IPS-18a (cell line): ENCODE results near the gene FAM25A.
"Not testable (repeated sequence)": the region's sequence is repeated elsewhere in the genome, so short reads cannot be mapped to it uniquely, and the experiment has no call there.

ENCODE experiments used
- H3K27ac ChIP-seq: one replicate; pipeline ENCODE4 v1.5.1; 2013; ENCODE audit warnings: low read length
- H3K27me3 ChIP-seq: one replicate; pipeline ENCODE4 v1.6.1; 2013; ENCODE audit warnings: mild to moderate bottlenecking, low read length; ENCODE audit not compliant: control insufficient read depth, insufficient read depth
- H3K36me3 ChIP-seq: one replicate; pipeline ENCODE4 v1.6.1; 2013; ENCODE audit warnings: low read depth, low read length; ENCODE audit not compliant: control insufficient read depth
- H3K4me1 ChIP-seq: one replicate; pipeline ENCODE4 v1.6.1; 2013; ENCODE audit warnings: low read depth, low read length; ENCODE audit not compliant: control insufficient read depth
- H3K4me3 ChIP-seq: one replicate; pipeline ENCODE4 v1.5.1; 2013; ENCODE audit warnings: low read length
- H3K9ac ChIP-seq: one replicate; pipeline ENCODE4 v1.6.1; 2013; ENCODE audit warnings: mild to moderate bottlenecking, low read length, moderate library complexity
- H3K9me3 ChIP-seq: one replicate; pipeline ENCODE4 v1.6.1; 2013; ENCODE audit warnings: low read depth, low read length; ENCODE audit not compliant: control insufficient read depth

The FAM25A gene

GRCh38 chr10:86984498-86984897 is 35.6 kb upstream of the FAM25A start:
- H3K4me3 ChIP-seq, H3K27ac ChIP-seq, H3K9me3 ChIP-seq, H3K9ac ChIP-seq, H3K36me3 ChIP-seq, H3K4me1 ChIP-seq, H3K27me3 ChIP-seq: not testable (repeated sequence)

DNA sequence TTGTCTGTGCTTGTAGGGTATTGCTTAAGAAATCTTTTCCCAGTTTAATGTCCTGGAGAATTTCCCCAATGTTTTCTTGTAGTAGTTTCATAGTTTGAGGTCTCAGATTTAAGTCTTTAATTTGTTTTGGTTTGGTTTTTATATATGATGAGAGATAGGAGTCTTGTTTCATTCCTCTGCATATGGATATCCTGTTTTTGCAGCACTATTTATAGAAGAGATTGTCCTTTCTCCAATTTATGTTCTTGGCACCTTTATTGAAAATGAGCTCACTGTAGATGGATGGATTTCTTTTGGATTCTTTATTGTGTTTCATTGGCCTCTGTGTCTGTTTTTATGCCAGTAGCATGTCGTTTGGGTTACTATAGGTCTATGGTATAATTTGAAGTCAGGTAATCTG is 31.6 kb upstream of the FAM25A start:
- Histone ChIP-seq H3K36me3 (no peaks in the 10 kb centered on the region), H3K9ac (no peak overlapping the region), H3K4me1 (no peaks in the 10 kb centered on the region), H3K9me3 (no peaks in the 10 kb centered on the region), H3K27ac (no peak overlapping the region), H3K4me3 (no peak overlapping the region), H3K27me3 (no peaks in the 10 kb centered on the region)

GRCh38 chr10:86991362-86991761 is 28.7 kb upstream of the FAM25A start:
- H3K9ac ChIP-seq, H3K4me1 ChIP-seq, H3K27ac ChIP-seq, H3K4me3 ChIP-seq, H3K9me3 ChIP-seq, H3K36me3 ChIP-seq, H3K27me3 ChIP-seq: not testable (repeated sequence)

- H3K9me3 ChIP-seq = no peaks in the 10 kb centered on the region
- H3K4me3 ChIP-seq = no peak overlapping the region
- no peaks in the 10 kb centered on the region for H3K36me3 ChIP-seq
- no peak overlapping the region for H3K9ac ChIP-seq
- no peaks in the 10 kb centered on the region for H3K4me1 ChIP-seq
- H3K27me3 ChIP-seq = no peaks in the 10 kb centered on the region
- no peak overlapping the region for H3K27ac ChIP-seq
Measured at GRCh38 chr10:86992456-86992855, 27.6 kb upstream of the FAM25A start.

DNA sequence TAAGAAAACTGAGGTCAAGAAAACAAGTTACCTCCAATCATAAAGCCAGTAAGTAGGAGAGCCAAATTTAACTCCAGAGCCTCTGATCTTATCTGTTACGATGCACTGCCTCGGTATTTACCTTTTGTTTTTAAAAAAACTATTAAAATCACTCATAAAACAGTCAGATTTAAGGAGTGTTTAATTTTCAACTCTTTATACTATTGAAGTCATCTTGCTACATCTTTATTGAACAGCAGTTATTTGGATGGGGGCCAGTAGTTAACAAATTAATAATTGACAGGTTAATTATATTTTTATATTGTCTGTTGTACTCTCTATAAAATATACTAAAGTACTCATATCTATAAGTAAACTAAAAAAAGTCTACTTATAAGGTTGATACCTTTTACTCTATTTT is 27.2 kb upstream of the FAM25A start:
- no peaks in the 10 kb centered on the region for H3K4me1 ChIP-seq
- no peak overlapping the region for H3K9ac ChIP-seq
- no peaks in the 10 kb centered on the region for H3K27me3 ChIP-seq
- no peak overlapping the region for H3K4me3 ChIP-seq
- H3K36me3 ChIP-seq = no peaks in the 10 kb centered on the region
- no peaks in the 10 kb centered on the region for H3K9me3 ChIP-seq
- no peak overlapping the region for H3K27ac ChIP-seq

DNA sequence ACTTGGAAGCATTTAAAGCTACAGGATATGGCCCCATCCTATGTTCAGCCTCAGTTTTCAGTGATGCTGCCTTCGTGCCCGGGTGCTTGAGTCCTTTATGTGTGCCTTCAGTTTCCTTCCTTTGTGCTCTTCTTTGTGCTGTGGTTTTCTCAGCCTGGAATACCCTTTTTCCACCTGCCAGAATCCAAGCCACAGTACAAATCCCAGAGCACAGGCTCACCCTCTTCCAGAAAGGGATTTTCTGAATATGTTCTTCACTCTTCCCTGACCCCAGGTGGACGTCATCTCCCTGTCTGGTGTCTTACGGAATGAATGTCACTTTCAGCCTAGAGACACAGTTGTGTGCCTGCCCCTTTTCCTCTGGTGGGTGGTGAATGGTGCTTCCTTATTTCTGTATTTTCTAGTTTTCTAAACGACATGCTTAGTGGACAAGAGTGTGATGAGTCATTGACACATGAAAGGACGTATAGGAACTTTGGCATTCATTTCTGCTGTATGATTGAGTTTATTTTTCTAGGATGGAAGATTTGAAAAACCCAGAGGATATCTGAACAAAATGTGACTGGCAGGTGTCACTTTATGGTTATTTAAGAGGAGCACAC is 20.2 kb upstream of the FAM25A start:
- H3K27me3 ChIP-seq, H3K36me3 ChIP-seq, H3K4me1 ChIP-seq, H3K4me3 ChIP-seq, H3K27ac ChIP-seq, H3K9ac ChIP-seq, H3K9me3 ChIP-seq: not testable (repeated sequence)

DNA sequence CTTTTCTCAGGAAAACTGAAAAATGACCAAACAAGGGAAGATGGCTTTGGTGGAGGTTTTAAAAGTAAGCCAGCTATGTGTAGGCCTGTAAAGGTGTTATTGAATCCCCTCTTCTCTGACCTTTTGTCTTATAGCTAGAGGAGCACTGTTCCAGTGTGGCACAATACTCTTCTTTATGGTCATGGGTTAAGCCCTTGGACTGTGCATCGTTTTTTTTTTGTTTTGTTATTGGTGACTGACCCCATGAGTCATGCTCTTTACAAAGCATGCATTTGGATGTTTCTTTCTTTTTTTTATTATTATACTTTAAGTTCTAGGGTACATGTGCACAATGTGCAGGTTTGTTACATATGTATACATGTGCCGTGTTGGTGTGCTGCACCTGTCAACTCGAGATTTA is 19.6 kb upstream of the FAM25A start:
- H3K9me3 ChIP-seq = no peaks in the 10 kb centered on the region
- no peaks in the 10 kb centered on the region for H3K4me1 ChIP-seq
- no peak overlapping the region for H3K4me3 ChIP-seq
- no peaks in the 10 kb centered on the region for H3K36me3 ChIP-seq
- H3K9ac ChIP-seq = no peak overlapping the region
- no peaks in the 10 kb centered on the region for H3K27me3 ChIP-seq
- no peak overlapping the region for H3K27ac ChIP-seq

- H3K9me3 ChIP-seq, H3K9ac ChIP-seq, H3K27me3 ChIP-seq, H3K27ac ChIP-seq, H3K4me1 ChIP-seq, H3K4me3 ChIP-seq, H3K36me3 ChIP-seq: not testable (repeated sequence)
Measured at GRCh38 chr10:87007124-87007523, 13.0 kb upstream of the FAM25A start.

DNA sequence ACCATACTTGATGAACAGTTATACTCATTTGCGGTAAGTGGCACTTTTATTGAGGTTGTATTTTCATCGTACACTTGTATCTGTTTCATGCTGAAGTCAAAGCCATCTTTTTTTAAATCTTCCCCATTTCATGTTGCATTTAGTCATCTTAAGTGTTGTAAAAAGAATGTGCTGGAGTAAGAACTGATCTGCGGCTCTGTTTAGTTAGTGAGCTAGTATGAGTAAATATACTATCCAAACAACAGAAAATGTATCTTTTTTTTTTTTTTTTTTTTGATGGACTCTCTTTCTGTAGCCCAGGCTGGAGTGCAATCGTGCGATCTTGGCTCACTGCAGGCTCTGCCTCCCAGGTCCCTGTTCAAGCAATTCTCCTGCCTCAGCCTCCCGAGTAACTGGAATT is 12.4 kb upstream of the FAM25A start:
- H3K27ac ChIP-seq, H3K9ac ChIP-seq, H3K27me3 ChIP-seq, H3K36me3 ChIP-seq, H3K4me1 ChIP-seq, H3K9me3 ChIP-seq, H3K4me3 ChIP-seq: not testable (repeated sequence)

DNA sequence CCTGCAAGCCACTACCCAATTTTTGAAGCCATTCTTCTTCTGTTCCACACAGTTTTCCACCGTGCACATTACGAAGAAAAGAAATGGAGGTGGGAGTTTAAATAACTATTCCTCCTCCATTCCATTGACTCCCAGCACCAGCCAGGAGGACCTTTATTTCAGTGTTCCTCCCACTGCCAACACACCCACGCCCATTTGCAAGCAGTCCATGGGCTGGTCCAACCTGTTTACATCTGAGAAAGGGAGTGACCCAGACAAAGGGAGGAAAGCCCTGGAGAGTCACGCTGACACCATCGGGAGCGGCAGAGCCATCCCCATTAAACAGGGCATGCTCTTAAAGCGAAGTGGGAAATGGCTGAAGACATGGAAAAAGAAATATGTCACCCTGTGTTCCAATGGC is 11.8 kb upstream of the FAM25A start:
- not testable (repeated sequence) for H3K9me3 ChIP-seq, H3K27ac ChIP-seq, H3K36me3 ChIP-seq, H3K27me3 ChIP-seq, H3K4me3 ChIP-seq, H3K4me1 ChIP-seq, H3K9ac ChIP-seq

DNA sequence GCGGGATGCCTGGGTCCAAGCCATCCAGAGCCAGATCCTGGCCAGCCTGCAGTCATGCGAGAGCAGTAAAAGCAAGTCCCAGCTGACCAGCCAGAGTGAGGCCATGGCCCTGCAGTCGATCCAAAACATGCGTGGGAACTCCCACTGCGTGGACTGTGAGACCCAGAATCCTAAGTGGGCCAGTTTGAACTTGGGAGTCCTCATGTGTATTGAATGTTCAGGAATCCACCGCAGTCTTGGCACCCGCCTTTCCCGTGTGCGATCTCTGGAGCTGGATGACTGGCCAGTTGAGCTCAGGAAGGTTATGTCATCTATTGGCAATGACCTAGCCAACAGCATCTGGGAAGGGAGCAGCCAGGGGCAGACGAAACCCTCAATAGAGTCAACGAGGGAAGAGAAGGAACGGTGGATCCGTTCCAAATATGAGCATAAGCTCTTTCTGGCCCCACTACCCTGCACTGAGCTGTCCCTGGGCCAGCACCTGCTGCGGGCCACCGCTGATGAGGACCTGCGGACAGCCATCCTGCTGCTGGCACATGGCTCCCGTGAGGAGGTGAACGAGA is 10.9 kb upstream of the FAM25A start:
- H3K27me3 ChIP-seq, H3K4me3 ChIP-seq, H3K36me3 ChIP-seq, H3K9me3 ChIP-seq, H3K9ac ChIP-seq, H3K27ac ChIP-seq, H3K4me1 ChIP-seq: not testable (repeated sequence)

DNA sequence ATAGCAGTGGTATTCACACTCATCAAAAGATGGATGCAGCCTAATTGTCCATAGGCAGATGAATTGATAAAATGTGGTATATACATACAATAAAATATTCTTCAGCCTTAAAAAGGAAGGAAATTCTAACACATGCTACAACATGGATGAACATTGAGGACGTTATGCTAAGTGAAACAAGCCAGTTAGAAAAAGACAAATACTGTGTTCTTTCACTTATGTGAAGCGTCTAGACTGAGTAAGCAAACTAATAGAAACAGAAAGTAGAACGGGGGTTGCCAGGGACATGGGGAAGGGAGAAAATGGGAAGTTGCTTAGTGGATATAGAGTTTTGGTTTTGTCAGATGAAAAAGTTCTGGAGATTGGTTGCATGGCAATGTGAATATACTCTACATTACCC is 6.6 kb upstream of the FAM25A start:
- not testable (repeated sequence) for H3K27me3 ChIP-seq, H3K4me1 ChIP-seq, H3K9me3 ChIP-seq, H3K27ac ChIP-seq, H3K36me3 ChIP-seq, H3K4me3 ChIP-seq, H3K9ac ChIP-seq
